GM13976 (cell line): ENCODE measurements around the gene GLCCI1.

Source experiments
- DNase-seq: peaks from one replicate; pipeline ENCODE4 v3.0.0; 2012; ENCODE audit warnings: low spot score
- in situ Hi-C: fragments of 300-500 bp; cut with MboI; formaldehyde crosslinking; loops from one replicate; pipeline ENCODE4 v1.12.0; 2022; ENCODE audit warnings: low sequenced_read_pairs, mixed read lengths, inconsistent platforms; ENCODE audit not compliant: unreplicated experiment
- TF ChIP-seq, protein P1 (sequence below): IDR thresholded peaks from 2 replicates; pipeline ENCODE4 v1.5.1; 2012; ENCODE audit warnings: borderline replicate concordance, mild to moderate bottlenecking; ENCODE audit not compliant: insufficient read depth; ENCODE audit errors: extremely low read depth, missing control alignments, control extremely low read depth

The GLCCI1 gene

DNA sequence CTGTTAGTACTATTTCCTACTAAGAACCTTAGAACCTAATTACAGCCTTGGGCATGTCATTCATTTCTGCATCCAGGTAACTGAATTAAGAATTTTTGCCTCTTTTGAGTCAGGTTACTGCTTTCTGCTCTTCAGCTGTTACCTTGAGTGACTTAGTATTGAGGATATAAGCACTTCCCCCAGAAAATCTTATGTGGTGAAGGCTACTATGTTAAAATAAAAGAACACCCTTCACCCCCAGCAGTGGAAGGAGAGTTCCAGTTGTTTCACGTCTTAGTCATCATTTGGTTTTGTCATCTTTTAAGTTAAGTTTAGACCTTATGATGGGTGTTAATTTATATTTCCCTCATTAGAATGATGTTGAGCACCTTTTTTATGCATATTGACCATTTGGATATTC is 82.8 kb downstream of the GLCCI1 start:
- no peak for DNase-seq
- in situ Hi-C loops = no loop called here
- TF ChIP-seq, protein P1, sequence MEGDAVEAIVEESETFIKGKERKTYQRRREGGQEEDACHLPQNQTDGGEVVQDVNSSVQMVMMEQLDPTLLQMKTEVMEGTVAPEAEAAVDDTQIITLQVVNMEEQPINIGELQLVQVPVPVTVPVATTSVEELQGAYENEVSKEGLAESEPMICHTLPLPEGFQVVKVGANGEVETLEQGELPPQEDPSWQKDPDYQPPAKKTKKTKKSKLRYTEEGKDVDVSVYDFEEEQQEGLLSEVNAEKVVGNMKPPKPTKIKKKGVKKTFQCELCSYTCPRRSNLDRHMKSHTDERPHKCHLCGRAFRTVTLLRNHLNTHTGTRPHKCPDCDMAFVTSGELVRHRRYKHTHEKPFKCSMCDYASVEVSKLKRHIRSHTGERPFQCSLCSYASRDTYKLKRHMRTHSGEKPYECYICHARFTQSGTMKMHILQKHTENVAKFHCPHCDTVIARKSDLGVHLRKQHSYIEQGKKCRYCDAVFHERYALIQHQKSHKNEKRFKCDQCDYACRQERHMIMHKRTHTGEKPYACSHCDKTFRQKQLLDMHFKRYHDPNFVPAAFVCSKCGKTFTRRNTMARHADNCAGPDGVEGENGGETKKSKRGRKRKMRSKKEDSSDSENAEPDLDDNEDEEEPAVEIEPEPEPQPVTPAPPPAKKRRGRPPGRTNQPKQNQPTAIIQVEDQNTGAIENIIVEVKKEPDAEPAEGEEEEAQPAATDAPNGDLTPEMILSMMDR = no peak

DNA sequence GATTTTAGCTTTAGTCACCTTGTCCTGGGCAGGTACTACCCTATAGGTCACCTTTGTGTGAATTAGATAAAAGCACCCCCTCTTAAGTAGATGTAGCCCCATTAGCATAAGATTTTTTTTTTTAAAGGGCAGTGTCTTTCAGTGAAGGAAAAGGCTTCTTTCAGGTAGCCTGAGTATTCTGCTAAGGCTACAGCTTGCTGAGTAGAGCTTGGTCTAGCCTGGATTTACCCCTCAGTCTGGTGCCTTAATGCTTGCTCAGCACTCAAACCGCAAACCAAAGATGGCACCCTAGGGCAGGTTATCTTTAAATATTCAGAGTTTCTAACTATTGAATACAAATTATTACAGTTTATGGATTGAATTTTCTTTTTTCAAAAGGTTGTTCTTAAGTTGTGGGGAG is 83.4 kb downstream of the GLCCI1 start:
- DNase-seq = no peak
- TF ChIP-seq, protein P1 = no peak
- in situ Hi-C loops = no loop called here

DNA sequence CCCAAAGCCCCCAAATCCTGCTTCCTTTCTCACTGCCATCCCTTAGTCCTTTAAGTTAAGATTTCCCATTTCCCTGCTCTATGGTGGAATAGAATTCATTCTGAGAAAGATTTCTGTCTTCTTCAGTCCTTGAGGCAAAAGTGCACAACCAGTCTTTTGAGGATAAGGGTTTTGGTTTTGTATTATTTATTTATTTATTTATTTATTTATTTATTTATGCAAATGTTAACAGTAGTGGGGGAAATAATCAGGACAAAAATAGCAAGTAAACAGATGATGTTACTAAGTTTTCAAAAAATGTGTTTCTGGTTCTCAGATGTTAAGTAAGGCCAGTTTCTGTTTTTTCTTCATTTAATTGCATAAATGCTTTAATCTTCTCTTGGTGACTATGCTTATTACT is 84.2 kb downstream of the GLCCI1 start:
- TF ChIP-seq, protein P1 = no peak

DNA sequence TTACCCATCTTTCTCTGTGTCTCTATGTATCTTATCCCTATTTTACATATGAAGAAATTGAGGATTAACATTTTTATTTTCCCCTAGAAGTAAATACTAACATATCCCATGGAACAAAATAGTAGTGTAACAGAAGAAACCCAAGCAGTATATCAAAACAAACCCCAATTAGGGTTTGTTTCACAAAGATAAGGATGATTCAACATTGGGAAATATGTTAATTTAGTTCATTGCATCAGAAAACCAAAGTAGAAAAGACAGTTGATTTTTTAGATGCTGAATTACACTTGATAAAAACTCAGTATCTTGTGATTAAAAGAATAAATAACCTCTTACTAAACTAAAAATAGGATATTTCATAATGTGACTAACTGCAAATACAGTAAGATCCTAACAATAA is 87.8 kb downstream of the GLCCI1 start:
- TF ChIP-seq, protein P1 = no peak
- no peak for DNase-seq
- in situ Hi-C loops = no loop called here

More for the DNA sequence above, 84.2 kb downstream of the GLCCI1 start:
- in situ Hi-C loops = no loop called here
- no peak for DNase-seq

DNA sequence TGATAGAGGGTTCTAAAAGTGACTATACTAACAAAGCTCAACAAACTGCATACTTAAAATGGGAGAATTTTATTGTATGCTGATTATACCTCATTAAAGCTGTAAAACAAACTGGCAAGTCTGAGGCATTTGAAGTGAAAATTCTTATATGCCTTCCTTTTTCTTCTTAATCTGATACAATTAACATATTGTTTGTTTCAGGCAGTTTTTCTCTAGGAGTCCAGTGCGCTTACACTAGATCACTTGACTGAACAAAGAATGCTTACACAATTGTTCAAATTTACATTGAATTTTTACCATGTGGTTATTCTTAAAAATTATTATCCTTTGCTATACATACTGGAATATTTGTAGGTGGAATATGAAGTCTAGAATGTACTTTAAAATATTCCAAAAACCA is 89.0 kb downstream of the GLCCI1 start:
- in situ Hi-C loops = no loop called here
- TF ChIP-seq, protein P1 = no peak

DNA sequence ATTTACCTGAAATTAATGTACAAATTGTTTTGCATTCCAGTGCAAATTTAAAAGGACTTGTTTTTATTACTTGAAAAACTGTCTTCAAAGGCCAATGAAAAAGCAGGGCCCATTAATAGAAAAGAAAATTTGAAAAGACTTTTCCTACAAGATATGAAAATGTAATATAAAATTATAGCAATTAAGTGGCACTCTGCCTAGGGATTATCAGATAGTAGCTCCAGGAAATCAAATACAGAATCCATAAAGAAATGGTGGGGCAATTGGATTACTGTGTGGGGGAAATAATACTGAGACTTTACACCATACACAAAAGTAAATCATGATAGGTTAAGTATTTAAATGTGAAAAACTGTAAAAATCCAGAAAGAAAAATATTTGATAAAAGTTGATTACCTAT is 89.7 kb downstream of the GLCCI1 start:
- TF ChIP-seq, protein P1 = no peak
- in situ Hi-C loops = no loop called here
- no peak for DNase-seq

More for the DNA sequence above, 89.0 kb downstream of the GLCCI1 start:
- DNase-seq = no peak

DNA sequence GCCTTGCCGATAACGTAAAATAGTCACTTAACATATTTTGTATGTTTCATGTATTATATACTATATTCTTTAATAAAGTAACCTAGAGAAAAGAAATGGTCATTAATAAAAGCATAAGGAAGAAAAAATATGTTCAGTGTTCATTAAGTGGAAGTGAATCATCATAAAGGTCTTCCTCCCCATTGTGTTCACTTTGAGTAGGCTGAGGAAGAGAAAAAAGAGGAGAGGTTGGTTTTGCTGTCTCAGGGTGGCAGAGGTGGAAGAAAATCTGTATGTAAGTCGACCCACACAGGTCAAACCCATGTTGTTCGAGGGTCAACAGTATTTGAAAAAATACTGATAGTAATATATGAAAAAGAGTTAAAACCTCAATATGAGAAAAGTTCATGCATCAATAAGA is 90.3 kb downstream of the GLCCI1 start:
- in situ Hi-C loops = no loop called here
- TF ChIP-seq, protein P1 = no peak
- no peak for DNase-seq
